ENCODE results near the gene C6orf163. TPM values are rescaled to one million over a fixed set of nuclear protein-coding genes. Genes with fewer than 3 reads are reported as not detected.

Gene C6orf163
- total and polyA plus RNA-seq, 10 of the 15 experiments (the other 5 are each of a cell fraction or from before 2014, with no cell fraction given): 0.56 to 3.7 (median 1.2) TPM

- SMC1A ChIA-PET (ENCODE audit: uncharacterized antibody, unreplicated experiment): no interaction called here
- no peak for FAIRE-seq
- 100% methylated on average over 1 of the region's 1 CpG for whole genome bisulfite sequencing (ENCODE audit: insufficient coverage, insufficient replicate concordance, low lambda C conversion rate, missing lambda C conversion rate)
These were observed 9.9 kb upstream of the C6orf163 start for GRCh38 chr6:87334683-87335082.

More at GRCh38 chr6:87334683-87335082, 9.9 kb upstream of the C6orf163 start:
- TF ChIP-seq TARDBP (IDR thresholded peaks at IDR 0.05; ENCODE audit: borderline replicate concordance): no peak
- no peak for TF ChIP-seq CREM (IDR thresholded peaks at IDR 0.05; ENCODE audit: low read depth)
- TF ChIP-seq ZNF592 (IDR thresholded peaks at IDR 0.05): no peak
- no peak for TF ChIP-seq CREB1 (IDR thresholded peaks at IDR 0.05; ENCODE audit: low read depth)
- no peak for TF ChIP-seq NFYA (IDR thresholded peaks at IDR 0.05; ENCODE audit: borderline replicate concordance, low read depth, low read length)
- no peak for TF ChIP-seq SKIL (IDR thresholded peaks at IDR 0.05; ENCODE audit: low read depth, poor library complexity, severe bottlenecking)
- no peak for TF ChIP-seq MEF2A (IDR thresholded peaks at IDR 0.05; ENCODE audit: insufficient read depth, low read depth, low read length)
- TF ChIP-seq EED (IDR thresholded peaks at IDR 0.05; ENCODE audit: low read depth): no peak
- H3K36me3 ChIP-seq (ENCODE audit: control insufficient read depth in 2 of 2, insufficient read depth in 2 of 2, low read length in 1 of 2): no peaks in the 10 kb centered on the region; a peak in 1 of 4 replicates
- H3K9me3 ChIP-seq (replicated peaks; ENCODE audit: control insufficient read depth, insufficient read depth, low read length): no peaks in the 10 kb centered on the region
- no peak overlapping the region for H2AFZ ChIP-seq (ENCODE audit: control insufficient read depth, low read depth, low read length)
- no peaks in the 10 kb centered on the region for H4K20me1 ChIP-seq (ENCODE audit: control insufficient read depth, insufficient read depth)
- CTCF ChIA-PET: no interaction called here
- intact Hi-C loops (cut with micrococcal nuclease; ENCODE audit: unreplicated experiment) (no loop called here), in situ Hi-C loops (cut with MboI) (no loop called here)
- no peak overlapping the region for H3K4me3 ChIP-seq
- H3K4me2 ChIP-seq (ENCODE audit: control insufficient read depth, insufficient read depth): no peak overlapping the region
- RAD21 ChIA-PET (ENCODE audit: unreplicated experiment): no interaction called here
- H3K79me2 ChIP-seq (ENCODE audit: control insufficient read depth, insufficient read depth, low read length): no peaks in the 10 kb centered on the region
- no peak overlapping the region for H3K27ac ChIP-seq (ENCODE audit: control insufficient read depth, insufficient read depth)
- H3K9ac ChIP-seq (ENCODE audit: control insufficient read depth, insufficient read depth, low read length): no peak overlapping the region
- DNase-seq (ENCODE audit: low read depth, low spot score) (no peak), ATAC-seq (no peak)
- no peaks in the 10 kb centered on the region for H3K4me1 ChIP-seq (ENCODE audit: control insufficient read depth, insufficient read depth, low read length)
- no peaks in the 10 kb centered on the region for H3K27me3 ChIP-seq (replicated peaks in 1 of 2; ENCODE audit: control insufficient read depth in 2 of 2, insufficient read depth in 2 of 2, low read length in 1 of 2)
- POLR2A ChIA-PET: no interaction called here
- no TSS peak for BruUV-seq (replicated peaks)
